ENCODE measurements around the gene TSPAN13. TPM values are rescaled to one million over a fixed set of nuclear protein-coding genes. Genes with fewer than 3 reads are reported as not detected.

TSPAN13 gene
- total RNA-seq, 1 donor from 2014 or later, result 69.5 TPM

DNA sequence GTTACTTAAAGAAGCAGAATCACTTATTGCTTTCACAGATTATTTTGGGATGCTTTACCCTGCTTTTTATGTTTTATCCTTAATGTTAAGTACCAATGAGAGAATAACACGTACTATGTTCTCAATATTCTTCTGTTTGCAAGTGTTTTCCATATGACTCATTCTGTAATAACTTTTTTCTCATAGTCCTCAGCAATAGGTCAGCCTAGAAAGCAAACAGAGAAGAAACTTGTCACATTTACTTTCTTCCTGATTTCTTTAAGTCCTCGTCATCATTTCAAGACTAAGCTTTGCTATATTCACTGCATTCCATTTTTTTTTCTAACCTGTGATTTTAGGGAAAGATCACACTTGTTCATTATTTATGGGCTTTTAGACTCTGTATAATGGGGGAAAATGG, 58.0 kb downstream of the TSPAN13 start:
- Mint-ChIP-seq H3K27ac (no peak overlapping the region), H3K36me3 (no peaks in the 10 kb centered on the region), H3K9me3 (no peaks in the 10 kb centered on the region), H3K4me1 (peaks cover 2% of the 10 kb centered on the region), H3K27me3 (ENCODE audit: low read depth) (no peaks in the 10 kb centered on the region), H3K4me3 (no peak overlapping the region)
- no peak for DNase-seq (ENCODE audit: low spot score in 2 of 2, unreplicated experiment in 2 of 2)
- TF ChIP-seq, protein P1, sequence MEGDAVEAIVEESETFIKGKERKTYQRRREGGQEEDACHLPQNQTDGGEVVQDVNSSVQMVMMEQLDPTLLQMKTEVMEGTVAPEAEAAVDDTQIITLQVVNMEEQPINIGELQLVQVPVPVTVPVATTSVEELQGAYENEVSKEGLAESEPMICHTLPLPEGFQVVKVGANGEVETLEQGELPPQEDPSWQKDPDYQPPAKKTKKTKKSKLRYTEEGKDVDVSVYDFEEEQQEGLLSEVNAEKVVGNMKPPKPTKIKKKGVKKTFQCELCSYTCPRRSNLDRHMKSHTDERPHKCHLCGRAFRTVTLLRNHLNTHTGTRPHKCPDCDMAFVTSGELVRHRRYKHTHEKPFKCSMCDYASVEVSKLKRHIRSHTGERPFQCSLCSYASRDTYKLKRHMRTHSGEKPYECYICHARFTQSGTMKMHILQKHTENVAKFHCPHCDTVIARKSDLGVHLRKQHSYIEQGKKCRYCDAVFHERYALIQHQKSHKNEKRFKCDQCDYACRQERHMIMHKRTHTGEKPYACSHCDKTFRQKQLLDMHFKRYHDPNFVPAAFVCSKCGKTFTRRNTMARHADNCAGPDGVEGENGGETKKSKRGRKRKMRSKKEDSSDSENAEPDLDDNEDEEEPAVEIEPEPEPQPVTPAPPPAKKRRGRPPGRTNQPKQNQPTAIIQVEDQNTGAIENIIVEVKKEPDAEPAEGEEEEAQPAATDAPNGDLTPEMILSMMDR (IDR thresholded peaks at IDR 0.05; ENCODE audit: unreplicated experiment), result no peak

GRCh38 chr7:16812542-16813231, 59.1 kb downstream of the TSPAN13 start:
- Mint-ChIP-seq H3K27ac (no peak overlapping the region), H3K4me1 (peaks cover 2% of the 10 kb centered on the region), H3K4me3 (no peak overlapping the region), H3K36me3 (no peaks in the 10 kb centered on the region), H3K9me3 (no peaks in the 10 kb centered on the region), H3K27me3 (ENCODE audit: low read depth) (no peaks in the 10 kb centered on the region)
- DNase-seq (ENCODE audit: low spot score in 2 of 2, unreplicated experiment in 2 of 2), result no peak
- TF ChIP-seq, protein P1 (IDR thresholded peaks at IDR 0.05; ENCODE audit: unreplicated experiment), result no peak

GRCh38 chr7:16813232-16813616, 59.7 kb downstream of the TSPAN13 start:
- no peak overlapping the region for H3K27ac Mint-ChIP-seq
- H3K4me1 Mint-ChIP-seq, result peaks cover 2% of the 10 kb centered on the region
- H3K4me3 Mint-ChIP-seq, result no peak overlapping the region
- H3K36me3 Mint-ChIP-seq, result no peaks in the 10 kb centered on the region
- H3K9me3 Mint-ChIP-seq, result peaks cover 3% of the 10 kb centered on the region
- TF ChIP-seq, protein P1 (IDR thresholded peaks at IDR 0.05; ENCODE audit: unreplicated experiment), result no peak
- no peak for DNase-seq (ENCODE audit: low spot score in 2 of 2, unreplicated experiment in 2 of 2)
- no peaks in the 10 kb centered on the region for H3K27me3 Mint-ChIP-seq (ENCODE audit: low read depth)

- Mint-ChIP-seq H3K27me3 (ENCODE audit: low read depth) (no peaks in the 10 kb centered on the region), H3K4me1 (peaks cover 2% of the 10 kb centered on the region), H3K4me3 (no peak overlapping the region), H3K36me3 (no peaks in the 10 kb centered on the region), H3K9me3 (peaks cover 4% of the 10 kb centered on the region), H3K27ac (no peak overlapping the region)
- no peak for DNase-seq (ENCODE audit: low spot score in 2 of 2, unreplicated experiment in 2 of 2)
- TF ChIP-seq, protein P1 (IDR thresholded peaks at IDR 0.05; ENCODE audit: unreplicated experiment), result no peak
Measured at GRCh38 chr7:16815001-16815400, 61.4 kb downstream of the TSPAN13 start.

- Mint-ChIP-seq H3K4me1 (no peaks in the 10 kb centered on the region), H3K4me3 (no peak overlapping the region), H3K27ac (no peak overlapping the region), H3K27me3 (ENCODE audit: low read depth) (no peaks in the 10 kb centered on the region), H3K9me3 (peaks cover 7% of the 10 kb centered on the region), H3K36me3 (no peaks in the 10 kb centered on the region)
- no peak for DNase-seq (ENCODE audit: low spot score in 2 of 2, unreplicated experiment in 2 of 2)
- TF ChIP-seq, protein P1 (IDR thresholded peaks at IDR 0.05; ENCODE audit: unreplicated experiment), result no peak
Measured at GRCh38 chr7:16816824-16817223, 63.3 kb downstream of the TSPAN13 start.

Data from mesothelial cell of epicardium (in vitro differentiated cells).